IMR-90 (cell line): ENCODE data around the gene FABP2. TPM values are rescaled to one million over a fixed set of nuclear protein-coding genes. Genes with fewer than 3 reads are reported as not detected.

ENCODE experiments used
- ATAC-seq: fragments of 200-7000 bp; cut with Tn5 transposase; 2 replicates; pipeline ENCODE4 v1.9.1; 2020; ENCODE audit warnings: low read depth, mild to moderate bottlenecking, moderate library complexity
- BruUV-seq: library from RNA; stranded (reverse); fragments of 400-500 nt; replicated peaks from 2 replicates; lab custom pipeline; 2021; lab: Mats Ljungman, UMichigan
- CTCF ChIA-PET: fragments of 300-600 bp; formaldehyde crosslinking; extraction: SDS; loops from one replicate; lab custom pipeline; 2021; ENCODE audit warnings: antibody characterized with exemption; lab: Yijun Ruan, JAX
- POLR2A ChIA-PET: fragments of 300-600 bp; sonication (Branson Sonifier 250); formaldehyde crosslinking; loops from one replicate; lab custom pipeline; 2022; ENCODE audit warnings: antibody characterized with exemption; ENCODE audit not compliant: unreplicated experiment; lab: Charles Lee
- DNase-seq: peaks from one replicate; pipeline ENCODE4 v3.0.0; 2013
- H2AFZ ChIP-seq: replicated peaks from 2 replicates; pipeline ENCODE3; 2013; ENCODE audit warnings: low read length, mild to moderate bottlenecking; ENCODE audit not compliant: poor library complexity
- H2AK5ac ChIP-seq: 2 replicates; pipeline ENCODE4 v1.6.1; 2013; ENCODE audit warnings: low read depth, low read length, inconsistent platforms
- H2AK9ac ChIP-seq: replicated peaks from 2 replicates; pipeline ENCODE3; 2013; ENCODE audit warnings: mild to moderate bottlenecking, low read depth, low read length, moderate library complexity; ENCODE audit not compliant: poor library complexity
- H2BK120ac ChIP-seq: 2 replicates; pipeline ENCODE4 v1.6.1; 2013; ENCODE audit warnings: low read depth, low read length, inconsistent platforms
- H2BK15ac ChIP-seq: 3 replicates; pipeline ENCODE4 v1.6.1; 2013; ENCODE audit warnings: low read depth, low read length, inconsistent platforms
- H2BK20ac ChIP-seq: 2 replicates; pipeline ENCODE4 v1.6.1; 2013; ENCODE audit warnings: low read depth, mild to moderate bottlenecking, inconsistent platforms, low read length, moderate library complexity
- H2BK5ac ChIP-seq: 2 replicates; pipeline ENCODE4 v1.6.1; 2013; ENCODE audit warnings: mild to moderate bottlenecking, low read depth, low read length, inconsistent platforms; ENCODE audit not compliant: poor library complexity, severe bottlenecking
- H3K14ac ChIP-seq: replicated peaks from 2 replicates; pipeline ENCODE4 v1.6.1; 2013; ENCODE audit warnings: low read depth, low read length, inconsistent platforms
- H3K18ac ChIP-seq: 2 replicates; pipeline ENCODE4 v1.6.1; 2013; ENCODE audit warnings: low read depth, low read length, control low read depth
- H3K23ac ChIP-seq: 2 replicates; pipeline ENCODE4 v1.6.1; 2013; ENCODE audit warnings: low read depth, low read length, inconsistent platforms
- H3K27ac ChIP-seq: 2 replicates; pipeline ENCODE4 v1.5.1; 2013; ENCODE audit warnings: mild to moderate bottlenecking, control low read depth, low read length; ENCODE audit not compliant: insufficient read depth
- H3K27me3 ChIP-seq: 2 replicates; pipeline ENCODE4 v1.6.1; 2013; ENCODE audit warnings: low read length; ENCODE audit not compliant: control insufficient read depth, insufficient read depth
- H3K36me3 ChIP-seq: 2 replicates; pipeline ENCODE4 v1.6.1; 2013; ENCODE audit warnings: low read length, mixed read lengths; ENCODE audit not compliant: control insufficient read depth, insufficient read depth
- H3K4ac ChIP-seq: 2 replicates; pipeline ENCODE4 v1.6.1; 2013; ENCODE audit warnings: low read depth, low read length, inconsistent platforms
- H3K4me1 ChIP-seq: 2 replicates; pipeline ENCODE4 v1.6.1; 2013; ENCODE audit warnings: low read length, mixed read lengths; ENCODE audit not compliant: control insufficient read depth, insufficient read depth
- H3K4me2 ChIP-seq: 2 replicates; pipeline ENCODE4 v1.6.1; 2013; ENCODE audit warnings: low read depth, mild to moderate bottlenecking, control low read depth, low read length, moderate library complexity
- H3K4me3 ChIP-seq: 2 replicates; pipeline ENCODE4 v1.5.1; 2013; ENCODE audit warnings: low read depth, mild to moderate bottlenecking, control low read depth, low read length, moderate library complexity; ENCODE audit not compliant: insufficient read depth
- H3K56ac ChIP-seq: 2 replicates; pipeline ENCODE4 v1.6.1; 2013; ENCODE audit warnings: low read length, inconsistent platforms; ENCODE audit not compliant: insufficient read depth; ENCODE audit errors: extremely low read depth
- H3K79me1 ChIP-seq, 2 experiments: 2 replicates each; pipeline ENCODE4 v1.6.1; 2013; ENCODE audit warnings: low read length in 2 of 2, inconsistent platforms in 1 of 2, low read depth in 1 of 2
- H3K9ac ChIP-seq: 2 replicates; pipeline ENCODE4 v1.6.1; 2013; ENCODE audit warnings: low read depth, low read length, control low read depth
- H3K9me1 ChIP-seq: 2 replicates; pipeline ENCODE4 v1.6.1; 2013; ENCODE audit warnings: low read length, inconsistent platforms; ENCODE audit not compliant: insufficient read depth
- H3K9me3 ChIP-seq: 2 replicates; pipeline ENCODE4 v1.6.1; 2013; ENCODE audit warnings: low read length; ENCODE audit not compliant: control insufficient read depth, insufficient read depth
- H4K20me1 ChIP-seq: 2 replicates; pipeline ENCODE4 v1.6.1; 2013; ENCODE audit warnings: low read length, inconsistent platforms; ENCODE audit not compliant: insufficient read depth
- H4K5ac ChIP-seq: 2 replicates; pipeline ENCODE4 v1.6.1; 2013; ENCODE audit warnings: mild to moderate bottlenecking, low read depth, low read length, control low read depth
- H4K8ac ChIP-seq, 2 experiments: 2 replicates each; pipeline ENCODE4 v1.6.1; 2013; ENCODE audit warnings: low read depth in 2 of 2, low read length in 2 of 2, control low read depth in 1 of 2, inconsistent platforms in 1 of 2
- H4K91ac ChIP-seq: 2 replicates; pipeline ENCODE4 v1.6.1; 2013; ENCODE audit warnings: low read depth, low read length, inconsistent platforms; ENCODE audit not compliant: insufficient read depth
- CHD1 ChIP-seq: IDR thresholded peaks from 2 replicates; pipeline ENCODE4 v1.6.1; 2012; ENCODE audit warnings: low read depth, low read length, improper control_type of control experiment
- USF2 ChIP-seq: fragments of 150-350 bp; IDR thresholded peaks from 2 replicates; pipeline ENCODE4 v1.6.1; 2017; ENCODE audit warnings: mild to moderate bottlenecking, antibody characterized with exemption, low read length, low read depth
- WGBS, 2 experiments: methylation state at CpG; one replicate each; pipeline versions ENCODE4 v1.1.5 to v1.1.7; 2013; ENCODE audit warnings: missing lambda C conversion rate in 2 of 2; ENCODE audit not compliant: insufficient read length in 1 of 2; ENCODE audit errors: extremely low coverage in 2 of 2; 5-methylcytosine and 5-hydroxymethylcytosine counted together
- dilution Hi-C: fragments of 300-500 bp; cut with HindIII; formaldehyde crosslinking; loops from one replicate; pipeline ENCODE4 v1.14.3; 2018; ENCODE audit warnings: low sequenced_read_pairs; ENCODE audit not compliant: unreplicated experiment
- in situ Hi-C: fragments of 300-500 bp; cut with MboI; formaldehyde crosslinking; loops from 3 replicates; pipeline ENCODE4 v1.14.3; 2019; ENCODE audit warnings: low sequenced_read_pairs, inconsistent platforms, mixed read lengths
- intact Hi-C: fragments of 100-400 bp; cut with micrococcal nuclease; formaldehyde crosslinking; loops from 2 replicates; pipeline ENCODE4 v1.10.0; 2022
- polyA plus RNA-seq, 3 experiments: library from polyadenylated mRNA; depleted of rRNA; stranded (reverse); fragments of >200 nt; gene quantifications; 2 replicates each; pipeline ENCODE4 v1.2.3, GENCODE V29; 2012; ENCODE audit warnings: low replicate concordance in 1 of 3
- total RNA-seq: library from RNA; depleted of rRNA; stranded (reverse); fragments of >200 nt; gene quantifications from 2 replicates; pipeline ENCODE4 v1.2.3, GENCODE V29; 2012

Gene FABP2
- total and polyA plus RNA-seq, 2 of the 4 experiments (the other 2 are of a cell fraction), result not detected

GRCh38 chr4:119299741-119300100, 22.2 kb downstream of the FABP2 start:
- H2BK5ac ChIP-seq, result peak overlapping the region; percentile 92
- peak overlapping the region; percentile 6; the same call in 2 of the 3 replicates for H2BK15ac ChIP-seq
- in situ Hi-C loops (loop anchor here (5.0 kb wide), 1 partner anchor 758 kb away; no protein-coding TSS in a partner anchor), intact Hi-C loops (loop anchor here (1.0 kb wide), 1 partner anchor 318 kb away; no protein-coding TSS in a partner anchor), dilution Hi-C loops (loop anchor here (10.0 kb wide), 1 partner anchor 325 kb away; no protein-coding TSS in a partner anchor)
- ChIA-PET CTCF (no interaction called here), POLR2A (interaction anchor here (1.1 kb wide), 2 partner anchors 283 to 311 kb away, joined by 6 to 7 read pairs; no protein-coding TSS in a partner anchor)
- peak overlapping the region; percentile 100 for H3K14ac ChIP-seq
- peak overlapping the region; percentile 83 for H2BK120ac ChIP-seq
- H3K4me2 ChIP-seq, result peak overlapping the region; percentile 86
- H4K8ac ChIP-seq, result peak overlapping the region; percentile 91 to 98
- no peak overlapping the region; the same call in 1 of the 2 replicates for H2BK20ac ChIP-seq
- H3K9ac ChIP-seq, result peak overlapping the region; percentile 97
- peak overlapping the region; percentile 88 for H4K5ac ChIP-seq
- peak overlapping the region; percentile 97 for H2AK9ac ChIP-seq
- H2AK5ac ChIP-seq, result peak overlapping the region; percentile 97
- peak overlapping the region; percentile 98 for H3K4ac ChIP-seq
- H3K23ac ChIP-seq, result peak overlapping the region; percentile 99
- peak overlapping the region; percentile 97 for H3K56ac ChIP-seq
- H3K79me1 ChIP-seq, result peaks cover 5 to 38% of the 10 kb centered on the region in 2 experiments; a peak in 3 of 4 replicates
- H3K4me3 ChIP-seq, result peak overlapping the region; percentile 70
- H3K4me1 ChIP-seq, result no peaks in the 10 kb centered on the region; the same call in 1 of the 2 replicates
- peak overlapping the region; percentile 73 for H3K18ac ChIP-seq
- peak overlapping the region; percentile 98 for H4K91ac ChIP-seq
- H3K9me1 ChIP-seq, result 0 out of 2 replicates have a peak, but pooled peaks cover 3% of the 10 kb centered on the region
- H4K20me1 ChIP-seq, result no peaks in the 10 kb centered on the region
- peak overlapping the region; percentile 90 for H3K27ac ChIP-seq
- H3K9me3 ChIP-seq, result 0 out of 2 replicates have a peak, but pooled peaks cover 2% of the 10 kb centered on the region
- TF ChIP-seq USF2 (no peak), CHD1 (0 out of 2 replicates have a peak, but pooled peaks have one; percentile 43)
- no peaks in the 10 kb centered on the region for H3K27me3 ChIP-seq
- H2AFZ ChIP-seq, result peak overlapping the region; percentile 94
- BruUV-seq, result TSS peak; percentile 33
- ATAC-seq, result peak; percentile 2
- no peak for DNase-seq
- 0% methylated on average over 5 of the region's 9 CpGs; no CpG with 5 or more reads in 1 of the 2 experiments for WGBS, 2 experiments
- peaks cover 11% of the 10 kb centered on the region for H3K36me3 ChIP-seq
